Neuronal stem cell (in vitro differentiated cells): ENCODE measurements around the gene S100A8.

Experiments
- DNase-seq: peaks from one replicate; pipeline ENCODE4 v3.0.0-alpha.2; 2013; ENCODE audit warnings: low spot score
- H2AFZ ChIP-seq: one replicate; pipeline ENCODE4 v1.6.1; 2013; ENCODE audit warnings: mild to moderate bottlenecking, low read length, inconsistent platforms
- H2AK5ac ChIP-seq: 2 replicates; pipeline ENCODE4 v1.6.1; 2013; ENCODE audit warnings: low read depth, mild to moderate bottlenecking, inconsistent platforms, low read length, moderate library complexity, mixed read lengths
- H2BK120ac ChIP-seq: 2 replicates; pipeline ENCODE4 v1.6.1; 2013; ENCODE audit warnings: low read depth, mild to moderate bottlenecking, inconsistent platforms, low read length, moderate library complexity, mixed read lengths
- H2BK12ac ChIP-seq: one replicate; pipeline ENCODE4 v1.6.1; 2013; ENCODE audit warnings: low read length, inconsistent platforms
- H2BK15ac ChIP-seq: 2 replicates; pipeline ENCODE4 v1.6.1; 2013; ENCODE audit warnings: mild to moderate bottlenecking, low read length, inconsistent platforms, mixed read lengths
- H2BK5ac ChIP-seq: one replicate; pipeline ENCODE4 v1.6.1; 2013; ENCODE audit warnings: inconsistent platforms, mild to moderate bottlenecking, low read length, moderate library complexity
- H3K14ac ChIP-seq: one replicate; pipeline ENCODE4 v1.6.1; 2013; ENCODE audit warnings: low read length, inconsistent platforms
- H3K18ac ChIP-seq: 2 replicates; pipeline ENCODE4 v1.6.1; 2013; ENCODE audit warnings: low read length, inconsistent platforms
- H3K23ac ChIP-seq: 2 replicates; pipeline ENCODE4 v1.6.1; 2013; ENCODE audit warnings: low read depth, mild to moderate bottlenecking, mixed read lengths, low read length, inconsistent platforms; ENCODE audit not compliant: poor library complexity
- H3K27ac ChIP-seq: replicated peaks from 3 replicates; pipeline ENCODE4 v1.5.1; 2013; ENCODE audit warnings: low read length, inconsistent platforms
- H3K27me3 ChIP-seq, 3 experiments: 2 replicates each; pipeline ENCODE4 v1.6.1; 2013; ENCODE audit warnings: low read length in 3 of 3, mild to moderate bottlenecking in 2 of 3, inconsistent platforms in 1 of 3, low read depth in 1 of 3, mixed read lengths in 1 of 3, moderate library complexity in 1 of 3; ENCODE audit not compliant: control insufficient read depth in 3 of 3, insufficient read depth in 3 of 3
- H3K36me3 ChIP-seq, 2 donors: replicated peaks in 1 of 2; 2 replicates each; pipeline ENCODE4 v1.6.1; 2013; ENCODE audit warnings: low read length in 2 of 2; ENCODE audit not compliant: control insufficient read depth in 2 of 2, insufficient read depth in 2 of 2
- H3K4ac ChIP-seq: 2 replicates; pipeline ENCODE4 v1.6.1; 2013; ENCODE audit warnings: inconsistent platforms, mild to moderate bottlenecking, low read length, moderate library complexity
- H3K4me1 ChIP-seq, 2 donors: 1 replicate in 1 of 2; 2 replicates in 1 of 2; pipeline ENCODE4 v1.6.1; 2013; ENCODE audit warnings: low read length in 2 of 2, low read depth in 1 of 2; ENCODE audit not compliant: control insufficient read depth in 2 of 2, insufficient read depth in 1 of 2
- H3K4me2 ChIP-seq: one replicate; pipeline ENCODE4 v1.6.1; 2013; ENCODE audit warnings: mild to moderate bottlenecking, low read length, inconsistent platforms; ENCODE audit not compliant: insufficient read depth, poor library complexity, severe bottlenecking
- H3K4me3 ChIP-seq, 2 donors: 2 replicates each; pipeline ENCODE4 v1.5.1; 2013; ENCODE audit warnings: low read length in 2 of 2, mild to moderate bottlenecking in 2 of 2, inconsistent platforms in 1 of 2, moderate library complexity in 1 of 2
- H3K79me1 ChIP-seq: one replicate; pipeline ENCODE4 v1.6.1; 2013; ENCODE audit warnings: low read depth, mild to moderate bottlenecking, inconsistent platforms, low read length, moderate library complexity
- H3K9ac ChIP-seq: one replicate; pipeline ENCODE4 v1.6.1; 2013; ENCODE audit warnings: mild to moderate bottlenecking, low read depth, low read length, inconsistent platforms; ENCODE audit not compliant: poor library complexity
- H3K9me3 ChIP-seq, 2 donors: replicated peaks in 1 of 2; 2 replicates each; pipeline versions ENCODE3 to v1.6.1; 2013; ENCODE audit warnings: low read length in 2 of 2, mild to moderate bottlenecking in 2 of 2, inconsistent platforms in 1 of 2, low read depth in 1 of 2, mixed read lengths in 1 of 2, moderate library complexity in 1 of 2; ENCODE audit not compliant: control insufficient read depth in 2 of 2, insufficient read depth in 1 of 2
- H4K8ac ChIP-seq: one replicate; pipeline ENCODE4 v1.6.1; 2013; ENCODE audit warnings: low read depth, mild to moderate bottlenecking, inconsistent platforms, low read length, moderate library complexity
- H4K91ac ChIP-seq: one replicate; pipeline ENCODE4 v1.6.1; 2013; ENCODE audit warnings: low read length, low read depth, mild to moderate bottlenecking, inconsistent platforms; ENCODE audit not compliant: poor library complexity
- WGBS, 2 donors: extraction: QIAGEN DNeasy Blood & Tissue Kit; methylation state at CpG; one replicate each; pipeline ENCODE4 v1.1.7; 2013; ENCODE audit warnings: missing lambda C conversion rate in 2 of 2, mixed read lengths in 1 of 2; ENCODE audit not compliant: insufficient read length in 2 of 2, insufficient replicate concordance in 1 of 2; ENCODE audit errors: extremely low coverage in 2 of 2; 5-methylcytosine and 5-hydroxymethylcytosine counted together

Gene S100A8

DNA sequence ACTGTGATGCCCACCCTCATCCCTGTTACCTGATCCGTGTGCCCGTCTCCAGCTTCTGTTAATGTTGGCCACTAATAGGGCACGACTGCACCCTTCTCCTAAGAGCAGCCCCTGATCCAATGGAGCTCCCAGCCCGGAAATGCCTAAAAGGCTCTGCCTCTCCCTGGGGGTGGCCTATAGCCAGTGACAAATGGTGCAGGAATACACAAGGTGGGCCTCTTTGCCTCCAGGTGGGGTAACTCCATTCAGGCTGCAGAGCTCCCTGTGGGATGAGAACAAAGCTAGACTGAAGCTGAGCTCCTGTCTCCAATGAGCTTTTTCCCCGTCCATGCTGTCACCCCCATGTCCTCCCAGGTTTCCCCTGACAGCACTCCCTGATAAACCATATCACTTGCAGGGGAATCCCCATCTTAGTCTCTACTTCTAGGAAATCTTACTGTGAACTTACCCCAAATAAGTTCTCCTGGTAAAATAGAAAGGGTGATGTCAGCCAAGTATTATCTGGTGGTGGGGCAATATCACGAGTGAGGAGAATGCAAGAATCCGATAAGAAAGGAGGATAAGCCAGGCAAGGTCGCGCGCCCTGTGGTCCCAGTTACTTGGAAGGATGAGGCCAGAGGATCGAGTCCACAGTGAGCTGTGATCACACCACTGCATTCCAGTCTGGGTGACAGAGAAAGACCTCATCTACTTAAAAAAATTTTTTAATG is 44.0 kb upstream of the S100A8 start:
- H2BK120ac ChIP-seq: no peak overlapping the region
- H2AFZ ChIP-seq: no peak overlapping the region
- WGBS, 2 donors: no CpG with 5 or more reads among the region's 11 CpGs
- no peaks in the 10 kb centered on the region for H3K36me3 ChIP-seq
- H2BK5ac ChIP-seq: no peak overlapping the region
- H3K9ac ChIP-seq: no peak overlapping the region
- no peak overlapping the region for H3K4me3 ChIP-seq
- no peaks in the 10 kb centered on the region for H3K4me1 ChIP-seq
- H3K27ac ChIP-seq: no peak overlapping the region
- no peak for DNase-seq
- no peak overlapping the region for H3K23ac ChIP-seq
- H2BK12ac ChIP-seq: no peak overlapping the region
- H2BK15ac ChIP-seq: no peak overlapping the region
- H3K4ac ChIP-seq: no peak overlapping the region
- H3K27me3 ChIP-seq: peaks cover 0 to 16% (median 0%) of the 10 kb centered on the region in 3 experiments
- H3K14ac ChIP-seq: peak overlapping the region; percentile 74
- H3K4me2 ChIP-seq: no peak overlapping the region
- H4K8ac ChIP-seq: no peak overlapping the region
- H3K9me3 ChIP-seq: no peaks in the 10 kb centered on the region
- no peak overlapping the region for H4K91ac ChIP-seq
- no peaks in the 10 kb centered on the region for H3K79me1 ChIP-seq
- H3K18ac ChIP-seq: no peak overlapping the region
- H2AK5ac ChIP-seq: no peak overlapping the region

DNA sequence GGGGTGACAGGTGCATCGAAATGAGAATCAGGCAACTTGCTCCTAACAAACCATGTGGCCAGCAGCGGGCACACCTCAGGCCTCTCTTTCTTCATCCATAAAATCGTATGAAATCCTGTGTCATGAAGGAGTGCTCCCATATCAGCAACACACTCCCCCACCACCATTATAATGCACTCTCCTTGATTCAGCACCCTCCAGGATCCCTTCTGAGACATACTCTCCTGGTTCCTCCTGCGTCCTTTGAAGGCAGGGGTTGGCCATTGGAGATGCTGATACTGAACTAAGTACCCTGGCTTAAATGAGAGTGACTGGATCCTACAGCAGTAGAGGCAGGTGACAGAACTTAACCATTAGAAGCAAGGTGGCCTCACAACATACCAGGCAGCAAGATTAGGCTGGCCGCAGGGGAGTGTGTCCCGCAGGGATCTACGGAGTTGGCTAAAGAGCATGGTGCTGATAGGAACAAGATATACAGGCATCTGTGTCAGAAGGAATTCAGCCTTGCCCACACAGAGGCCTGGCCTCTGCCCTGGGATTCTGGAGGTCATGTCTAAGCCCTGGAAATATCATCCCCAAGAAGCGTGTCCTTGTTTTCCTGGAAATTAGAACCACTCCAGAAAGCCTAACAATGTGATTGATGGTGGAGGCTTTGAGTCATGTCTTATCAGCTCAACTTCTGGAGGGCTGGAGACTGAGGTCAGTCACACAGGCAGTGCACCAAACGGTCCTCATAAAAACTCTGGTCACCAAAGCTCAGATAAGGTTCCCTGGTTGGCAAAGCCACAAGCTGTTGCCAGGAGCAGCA is 42.2 kb upstream of the S100A8 start:
- no CpG with 5 or more reads among the region's 9 CpGs for WGBS, 2 donors
- no peak overlapping the region for H2BK15ac ChIP-seq

DNA sequence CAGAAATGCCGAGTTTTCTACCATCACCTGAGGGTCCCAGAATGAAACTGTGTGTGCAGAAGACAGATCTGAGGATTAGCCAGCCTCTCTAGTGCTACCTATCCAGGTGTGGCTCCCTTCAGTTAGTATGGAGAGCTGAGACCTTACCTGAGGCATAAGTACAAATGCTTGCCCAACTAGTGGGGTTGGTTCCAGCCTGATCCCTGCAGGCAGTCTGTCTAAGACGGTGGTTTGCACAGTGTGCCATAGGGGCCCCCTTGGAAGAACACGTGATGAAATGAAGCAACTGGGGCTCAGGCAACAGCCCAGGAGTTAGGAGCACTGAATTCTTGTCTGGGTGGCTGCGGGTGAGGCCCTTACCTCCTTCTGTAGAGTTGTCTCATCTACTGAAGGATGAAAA is 41.1 kb upstream of the S100A8 start:
- no peak overlapping the region for H3K9ac ChIP-seq
- H3K27me3 ChIP-seq: peaks cover 0 to 7% (median 0%) of the 10 kb centered on the region in 3 experiments
- H3K4ac ChIP-seq: no peak overlapping the region
- H3K36me3 ChIP-seq: no peaks in the 10 kb centered on the region
- H2AK5ac ChIP-seq: no peak overlapping the region
- no peaks in the 10 kb centered on the region for H3K9me3 ChIP-seq
- no peak overlapping the region for H4K8ac ChIP-seq
- H3K23ac ChIP-seq: no peak overlapping the region
- no peak overlapping the region for H3K18ac ChIP-seq
- no peak overlapping the region for H3K14ac ChIP-seq
- no peak overlapping the region for H3K27ac ChIP-seq
- H2BK5ac ChIP-seq: no peak overlapping the region
- H3K4me1 ChIP-seq: no peaks in the 10 kb centered on the region
- H2BK120ac ChIP-seq: no peak overlapping the region
- no CpG with 5 or more reads among the region's 4 CpGs for WGBS, 2 donors
- H2BK12ac ChIP-seq: no peak overlapping the region
- H3K4me2 ChIP-seq: no peak overlapping the region
- H2BK15ac ChIP-seq: no peak overlapping the region
- no peak overlapping the region for H4K91ac ChIP-seq
- H3K4me3 ChIP-seq: no peak overlapping the region
- no peaks in the 10 kb centered on the region for H3K79me1 ChIP-seq
- no peak for DNase-seq
- no peak overlapping the region for H2AFZ ChIP-seq

More for the DNA sequence above, 42.2 kb upstream of the S100A8 start:
- H3K4me1 ChIP-seq: no peaks in the 10 kb centered on the region
- DNase-seq: no peak
- no peak overlapping the region for H3K9ac ChIP-seq
- no peak overlapping the region for H2BK120ac ChIP-seq
- no peaks in the 10 kb centered on the region for H3K36me3 ChIP-seq
- no peak overlapping the region for H2AK5ac ChIP-seq
- no peak overlapping the region for H3K18ac ChIP-seq
- H3K4me3 ChIP-seq: no peak overlapping the region
- no peak overlapping the region for H4K8ac ChIP-seq
- no peak overlapping the region for H2BK5ac ChIP-seq
- no peaks in the 10 kb centered on the region for H3K9me3 ChIP-seq
- no peak overlapping the region for H3K4me2 ChIP-seq
- H3K79me1 ChIP-seq: no peaks in the 10 kb centered on the region
- no peak overlapping the region for H2BK12ac ChIP-seq
- no peak overlapping the region for H4K91ac ChIP-seq
- no peak overlapping the region for H3K23ac ChIP-seq
- no peak overlapping the region for H3K4ac ChIP-seq
- no peak overlapping the region for H3K27ac ChIP-seq
- peaks cover 0 to 13% (median 0%) of the 10 kb centered on the region in 3 experiments for H3K27me3 ChIP-seq
- H3K14ac ChIP-seq: no peak overlapping the region
- no peak overlapping the region for H2AFZ ChIP-seq

DNA sequence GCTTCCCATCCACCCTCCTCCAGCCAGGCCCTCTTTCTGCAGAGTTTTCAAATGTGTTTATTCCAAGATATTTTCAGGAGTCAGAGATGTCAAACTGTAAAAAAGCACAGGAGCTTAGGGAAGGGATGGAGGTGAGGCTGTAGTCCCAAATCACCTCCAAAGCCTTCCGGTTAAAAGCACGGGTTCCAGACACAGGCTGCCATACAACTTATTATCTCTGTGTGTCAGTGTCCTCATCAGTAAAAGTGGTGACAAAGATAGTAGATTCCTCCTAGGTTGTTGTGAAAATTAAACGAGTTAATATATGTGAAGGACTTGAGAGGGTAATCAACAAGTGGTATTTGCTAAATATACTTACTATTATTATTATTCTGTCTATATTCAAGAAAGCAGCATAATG is 40.6 kb upstream of the S100A8 start:
- Histone ChIP-seq H3K4me1 (no peaks in the 10 kb centered on the region), H2BK12ac (no peak overlapping the region), H4K91ac (no peak overlapping the region)

More for the DNA sequence above, 40.6 kb upstream of the S100A8 start:
- Histone ChIP-seq H3K36me3 (no peaks in the 10 kb centered on the region), H3K18ac (no peak overlapping the region), H3K4me2 (no peak overlapping the region), H3K27ac (no peak overlapping the region), H3K27me3 (peaks cover 0 to 7% (median 0%) of the 10 kb centered on the region in 3 experiments), H2BK15ac (no peak overlapping the region), H2AK5ac (no peak overlapping the region), H3K4ac (no peak overlapping the region), H2BK5ac (no peak overlapping the region), H4K8ac (no peak overlapping the region), H3K9ac (no peak overlapping the region), H3K23ac (no peak overlapping the region), H2AFZ (no peak overlapping the region), H3K9me3 (no peaks in the 10 kb centered on the region), H3K79me1 (no peaks in the 10 kb centered on the region), H3K14ac (no peak overlapping the region), H2BK120ac (no peak overlapping the region), H3K4me3 (no peak overlapping the region)
- WGBS, 2 donors: no CpG with 5 or more reads among the region's 3 CpGs
- DNase-seq: no peak
